Erythroblast (primary cell): Measurements from ENCODE around the gene MCM9.

Source experiments
- GATA1 ChIP-seq: IDR thresholded peaks from 2 replicates; pipeline ENCODE4 v1.6.1; 2011; ENCODE audit warnings: low read depth, mild to moderate bottlenecking, control low read depth, low read length, moderate library complexity
- POLR2A ChIP-seq: IDR thresholded peaks from 2 replicates; pipeline ENCODE4 v1.6.1; 2011; ENCODE audit warnings: mild to moderate bottlenecking, low read length

DNA sequence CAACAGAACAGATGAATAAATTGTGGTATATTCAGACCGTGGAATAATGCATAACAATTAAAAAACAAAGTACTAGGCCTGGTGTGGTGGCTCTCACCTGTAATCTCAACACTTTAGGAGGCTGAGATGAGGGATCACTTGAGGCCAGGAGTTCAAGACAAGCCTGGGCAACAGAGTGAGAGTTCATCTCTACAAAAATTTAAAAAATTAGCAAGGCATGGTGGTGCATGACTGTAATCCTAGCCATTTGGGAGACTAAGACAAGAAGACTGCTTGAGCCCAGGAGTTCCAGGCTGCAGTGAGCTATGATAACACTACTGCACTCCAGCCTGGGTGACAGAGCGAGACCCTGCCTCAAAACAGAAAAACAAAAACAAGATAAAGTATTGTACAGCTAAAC lies 57.2 kb downstream of the MCM9 start:
- TF ChIP-seq POLR2A: no peak
- no peak for TF ChIP-seq GATA1
